NCI-H510A (cell line): ENCODE data around the gene TSSK6.
A peak's percentile ranks its signal among the peaks of the same experiment; 100 is the strongest.

Experiments used
- DNase-seq: peaks from one replicate; lab custom pipeline; 2025; lab: John Stamatoyannopoulos, UW

Gene TSSK6

GRCh38 chr19:19505669-19506326, 9.6 kb downstream of the TSSK6 start:
- DNase-seq: no peak

GRCh38 chr19:19504754-19505668, 10.3 kb downstream of the TSSK6 start:
- DNase-seq: no peak

- DNase-seq: peak; percentile 35
Measured at GRCh38 chr19:19502808-19503602, 12.3 kb downstream of the TSSK6 start.

DNA sequence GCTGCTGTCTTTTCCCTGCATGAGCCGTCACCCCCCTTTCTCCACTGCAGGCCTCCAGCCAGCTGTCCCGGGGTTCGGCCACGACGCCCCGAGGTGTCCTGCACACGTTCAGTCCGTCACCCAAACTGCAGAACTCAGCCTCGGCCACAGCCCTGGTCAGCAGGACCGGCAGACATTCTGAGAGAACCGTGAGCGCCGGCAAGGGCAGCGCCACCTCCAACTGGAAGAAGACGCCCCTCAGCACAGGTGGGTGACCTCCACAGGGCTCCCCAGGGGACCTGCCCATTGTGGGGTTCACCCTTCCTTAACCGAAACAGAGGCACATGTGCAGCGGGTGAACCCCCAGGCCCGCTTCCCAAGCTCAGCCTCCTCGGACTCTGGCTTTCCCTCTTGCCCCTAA, 13.1 kb downstream of the TSSK6 start:
- no peak for DNase-seq

DNA sequence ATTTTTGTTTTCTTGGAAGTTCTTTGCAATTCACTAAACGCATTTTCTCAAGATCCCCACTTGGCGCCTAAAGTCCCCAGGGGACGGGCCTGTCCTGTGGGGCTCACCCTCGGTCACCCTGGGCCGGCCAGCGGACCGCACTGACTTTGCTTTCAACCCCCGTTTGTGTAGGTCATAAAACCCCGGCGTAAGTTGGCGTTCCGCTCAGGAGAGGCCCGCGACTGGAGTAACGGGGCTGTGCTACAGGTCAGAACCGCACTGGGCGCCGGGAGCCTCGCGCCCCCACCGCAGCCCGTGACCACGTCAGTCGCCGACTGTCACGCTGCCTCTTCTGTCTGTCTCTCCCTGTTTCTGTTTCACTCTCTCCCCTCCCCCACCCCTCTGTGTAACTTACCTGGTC, 13.6 kb downstream of the TSSK6 start:
- no peak for DNase-seq

DNA sequence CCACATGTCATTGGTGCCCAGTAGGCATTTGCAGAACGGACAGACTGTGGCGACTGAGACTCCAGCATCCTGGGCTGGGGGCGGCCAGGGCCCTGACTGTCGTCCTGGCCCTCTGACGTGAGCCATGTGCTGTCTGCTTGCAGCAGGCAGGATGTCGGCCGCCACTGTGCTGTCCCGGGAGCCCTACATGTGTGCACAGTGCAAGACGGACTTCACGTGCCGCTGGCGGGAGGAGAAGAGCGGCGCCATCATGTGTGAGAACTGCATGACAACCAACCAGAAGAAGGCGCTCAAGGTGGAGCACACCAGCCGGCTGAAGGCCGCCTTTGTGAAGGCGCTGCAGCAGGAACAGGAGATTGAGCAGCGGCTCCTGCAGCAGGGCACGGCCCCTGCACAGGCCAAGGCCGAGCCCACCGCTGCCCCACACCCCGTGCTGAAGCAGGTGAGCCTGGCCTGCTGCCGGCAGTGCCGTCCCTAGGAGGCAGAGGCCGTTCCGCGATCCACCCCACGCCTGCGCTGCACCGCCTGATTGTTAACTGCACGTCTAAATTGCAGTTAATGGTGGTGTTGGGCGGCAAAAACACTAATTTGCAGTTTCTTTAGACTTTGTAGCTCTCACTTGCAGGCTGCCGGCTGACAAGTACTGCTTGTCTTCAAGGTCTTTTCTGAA, 14.2 kb downstream of the TSSK6 start:
- no peak for DNase-seq

DNA sequence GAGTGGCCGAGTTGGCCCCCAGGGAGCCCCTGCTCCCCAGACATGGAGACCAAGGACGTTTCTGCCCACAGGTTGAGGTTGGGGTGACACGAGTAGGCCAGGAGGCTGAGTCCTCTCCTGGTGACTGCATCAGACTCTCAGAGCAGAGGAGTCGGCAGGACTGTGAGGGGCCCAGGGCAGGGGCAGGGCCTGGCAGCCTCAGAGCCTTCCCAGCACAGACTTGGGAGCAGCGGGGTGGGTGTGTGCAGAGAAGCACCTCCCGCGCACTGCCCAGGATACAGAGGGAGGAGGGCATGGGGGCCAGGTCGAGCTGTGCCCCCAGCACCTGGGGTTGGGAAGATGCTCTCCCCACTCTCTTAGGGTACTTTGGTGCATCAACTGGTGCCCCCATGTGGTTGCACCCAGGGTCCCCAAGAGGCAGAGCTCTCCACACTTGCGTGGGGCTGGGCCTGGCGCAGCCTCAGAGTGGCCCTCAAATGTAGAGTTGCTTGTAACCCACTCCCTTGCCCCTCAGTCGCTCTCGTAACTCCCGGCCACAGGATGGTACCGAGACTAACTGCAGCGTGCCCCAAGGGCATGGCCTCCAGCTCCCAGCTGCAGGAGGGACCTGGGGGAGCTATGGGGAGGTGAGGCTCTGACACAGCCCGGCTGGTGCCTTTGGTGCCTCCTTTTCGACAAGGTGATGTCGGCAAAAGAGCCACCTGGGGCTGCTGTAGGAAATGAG, 15.9 kb downstream of the TSSK6 start:
- DNase-seq: no peak

DNA sequence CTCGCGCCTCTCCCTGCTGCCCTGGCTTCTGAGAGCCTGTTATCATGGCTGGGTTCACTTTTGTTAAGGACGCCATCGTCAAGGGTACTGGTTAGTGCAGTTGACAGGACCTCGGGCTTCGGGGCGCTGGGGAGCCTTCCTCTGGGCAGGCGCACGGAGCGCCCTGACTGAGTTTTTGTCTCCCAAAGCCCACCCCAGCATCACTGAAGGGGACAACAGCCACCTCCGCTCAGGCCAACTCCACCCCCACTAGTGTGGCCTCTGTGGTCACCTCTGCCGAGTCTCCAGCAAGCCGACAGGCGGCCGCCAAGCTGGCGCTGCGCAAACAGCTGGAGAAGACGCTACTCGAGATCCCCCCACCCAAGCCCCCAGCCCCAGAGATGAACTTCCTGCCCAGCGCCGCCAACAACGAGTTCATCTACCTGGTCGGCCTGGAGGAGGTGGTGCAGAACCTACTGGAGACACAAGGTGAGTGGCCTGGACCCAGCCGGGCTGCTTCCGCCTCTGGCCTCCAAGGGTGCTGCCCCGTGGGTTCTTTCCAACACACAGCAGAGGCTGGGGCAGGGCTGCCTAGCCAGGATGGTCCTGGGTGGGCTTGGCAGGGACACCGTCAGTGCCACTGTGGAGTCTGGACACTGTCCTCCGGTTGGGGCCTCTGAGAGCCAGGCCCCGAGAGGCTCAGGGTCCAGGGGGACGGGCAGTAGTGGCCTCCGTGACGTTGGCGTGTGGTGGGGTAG, 16.9 kb downstream of the TSSK6 start:
- DNase-seq: no peak

- no peak for DNase-seq
Measured at GRCh38 chr19:19495614-19496603, 19.4 kb downstream of the TSSK6 start.

DNA sequence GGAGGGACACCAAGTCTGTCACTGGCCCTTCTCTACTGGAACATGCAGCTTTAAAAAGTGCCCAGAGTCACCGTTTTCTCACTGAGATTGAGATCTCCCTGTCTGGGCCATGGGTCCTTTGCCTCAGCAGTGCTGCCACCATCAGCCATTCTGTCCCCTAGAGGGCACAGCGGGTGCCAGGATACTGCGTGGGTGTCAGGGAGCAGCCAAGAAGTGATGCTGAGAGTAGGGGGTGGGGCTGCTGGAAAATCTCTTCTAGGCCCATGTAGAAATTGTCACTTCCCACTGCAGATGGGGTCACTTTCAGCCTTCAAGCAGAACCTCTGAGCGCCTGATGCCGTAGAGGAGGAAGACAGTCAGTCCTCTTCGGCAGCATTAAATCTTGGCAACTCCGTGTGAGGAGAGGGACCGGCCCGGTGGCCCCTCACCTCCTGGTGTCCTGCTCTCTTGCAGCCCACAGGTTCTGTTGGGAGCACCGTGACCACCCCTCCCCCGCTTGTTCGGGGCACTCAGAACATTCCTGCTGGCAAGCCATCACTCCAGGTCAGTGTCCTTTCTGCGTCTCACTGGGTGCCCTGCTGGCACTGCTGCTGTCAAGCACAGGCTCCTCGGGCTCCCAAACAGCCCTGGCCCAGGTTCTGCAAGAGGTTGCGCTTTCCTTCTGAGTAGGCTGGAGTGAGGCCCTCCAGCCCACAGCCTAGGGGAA, 21.4 kb downstream of the TSSK6 start:
- no peak for DNase-seq

- no peak for DNase-seq
Measured at GRCh38 chr19:19492026-19492610, 23.2 kb downstream of the TSSK6 start.

GRCh38 chr19:19491321-19492025, 23.9 kb downstream of the TSSK6 start:
- no peak for DNase-seq

DNA sequence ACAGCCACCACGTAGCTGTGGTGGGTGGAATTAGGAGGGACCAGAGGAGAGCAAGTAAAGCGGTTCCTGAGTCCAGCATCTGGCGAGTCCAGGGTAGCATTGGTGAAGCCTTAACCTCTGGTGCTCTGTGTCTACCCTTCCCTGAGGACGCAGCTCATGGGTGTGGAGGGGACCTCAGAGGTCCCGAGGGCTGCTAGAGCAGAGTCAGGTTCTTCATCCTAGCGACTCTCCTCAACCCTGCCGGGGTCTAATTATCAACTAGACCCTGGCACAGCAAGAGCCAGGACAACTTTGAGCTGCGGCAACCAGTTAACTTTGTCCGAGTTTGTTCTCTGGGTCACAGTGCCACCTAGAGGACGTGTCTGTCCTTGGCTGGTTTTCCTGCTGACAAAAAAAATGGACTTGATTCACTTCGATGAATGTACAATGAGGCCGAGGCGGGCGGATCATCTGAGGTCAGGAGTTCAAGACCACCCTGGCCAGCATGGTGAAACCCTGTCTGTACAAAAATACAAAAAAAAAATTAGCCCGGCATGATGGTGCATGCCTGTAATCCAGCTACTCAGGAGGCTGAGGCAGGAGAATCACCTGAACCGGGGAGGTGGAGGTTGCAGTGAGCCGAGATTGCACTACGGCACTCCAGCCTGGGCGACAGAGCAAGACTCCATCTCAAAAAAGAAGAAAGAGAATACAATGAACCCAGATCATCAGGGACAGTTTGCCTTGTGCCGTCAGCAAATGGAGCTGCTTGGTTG, 25.0 kb downstream of the TSSK6 start:
- DNase-seq: no peak

DNA sequence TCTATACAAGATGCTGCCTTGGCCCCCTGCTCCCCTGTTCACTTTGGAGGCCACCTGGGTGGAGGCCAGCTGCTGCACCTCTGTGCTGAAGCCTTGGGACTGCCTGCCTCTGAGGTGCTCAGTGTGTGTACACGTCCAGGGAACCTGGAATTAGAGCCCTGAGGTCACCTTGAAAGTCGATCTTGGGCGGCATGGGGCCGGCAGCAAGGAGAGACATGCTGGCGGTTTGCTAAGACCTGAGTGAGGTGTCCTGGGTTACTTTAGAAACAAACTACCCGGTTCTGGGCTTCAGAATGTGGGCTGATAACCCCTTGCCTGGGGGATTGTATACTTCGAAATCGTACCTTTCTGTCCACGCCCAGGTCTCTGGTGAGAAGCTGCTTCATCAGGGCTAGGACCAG, 25.5 kb downstream of the TSSK6 start:
- no peak for DNase-seq

GRCh38 chr19:19488875-19489690, 26.3 kb downstream of the TSSK6 start:
- peak; percentile 54 for DNase-seq
